Measurements from ENCODE around the gene ZSCAN10. TPM values are rescaled to one million over a fixed set of nuclear protein-coding genes. Genes with fewer than 3 reads are reported as not detected.
"Not testable (repeated sequence)": the region's sequence is repeated elsewhere in the genome, so short reads cannot be mapped to it uniquely, and the experiment has no call there.

ZSCAN10 gene
- total RNA-seq, 2 donors from 2014 or later = 0.22 TPM; not detected in 1

GRCh38 chr16:3063625-3064386 is 35.3 kb downstream of the ZSCAN10 start:
- DNase-seq (ENCODE audit: low spot score) = no peak
- peak overlapping the region; percentile 52 for H3K4me3 Mint-ChIP-seq
- no peak for ATAC-seq
- H3K36me3 Mint-ChIP-seq = peaks cover 11% of the 10 kb centered on the region
- H3K27me3 Mint-ChIP-seq = no peaks in the 10 kb centered on the region
- H3K9me3 Mint-ChIP-seq = no peaks in the 10 kb centered on the region
- peak overlapping the region; percentile 97 to 100 for H3K27ac Mint-ChIP-seq
- H3K4me1 Mint-ChIP-seq (ENCODE audit: low read depth in 2 of 2) = peaks cover 46 to 53% of the 10 kb centered on the region in 2 donors

GRCh38 chr16:3062553-3062952 is 36.5 kb downstream of the ZSCAN10 start:
- H3K9me3 Mint-ChIP-seq = no peaks in the 10 kb centered on the region
- peak overlapping the region; percentile 52 for H3K4me3 Mint-ChIP-seq
- H3K27ac Mint-ChIP-seq = peak overlapping the region; percentile 97 to 100
- DNase-seq (ENCODE audit: low spot score) (no peak), ATAC-seq (no peak)
- no peaks in the 10 kb centered on the region for H3K27me3 Mint-ChIP-seq
- peaks cover 43 to 46% of the 10 kb centered on the region in 2 donors for H3K4me1 Mint-ChIP-seq (ENCODE audit: low read depth in 2 of 2)
- H3K36me3 Mint-ChIP-seq = peaks cover 8% of the 10 kb centered on the region

GRCh38 chr16:3060339-3061127 is 38.6 kb downstream of the ZSCAN10 start:
- ATAC-seq = no peak
- H3K27me3 Mint-ChIP-seq = no peaks in the 10 kb centered on the region
- peaks cover 9% of the 10 kb centered on the region for H3K36me3 Mint-ChIP-seq
- peak overlapping the region; percentile 92 to 99 for H3K27ac Mint-ChIP-seq
- DNase-seq (ENCODE audit: low spot score) = no peak
- H3K4me3 Mint-ChIP-seq = peak overlapping the region; percentile 89
- no peaks in the 10 kb centered on the region for H3K9me3 Mint-ChIP-seq
- H3K4me1 Mint-ChIP-seq (ENCODE audit: low read depth in 2 of 2) = peaks cover 52% of the 10 kb centered on the region in 2 donors

- DNase-seq (ENCODE audit: low spot score) (no peak), ATAC-seq (no peak)
- Mint-ChIP-seq H3K27ac (peak overlapping the region; percentile 92 to 99), H3K4me1 (ENCODE audit: low read depth in 2 of 2) (peaks cover 55% of the 10 kb centered on the region in 2 donors), H3K27me3 (no peaks in the 10 kb centered on the region), H3K4me3 (peak overlapping the region; percentile 89), H3K9me3 (no peaks in the 10 kb centered on the region), H3K36me3 (peaks cover 13% of the 10 kb centered on the region)
Observed at GRCh38 chr16:3059723-3060242, 39.3 kb downstream of the ZSCAN10 start.

- peak overlapping the region; percentile 89 for H3K4me3 Mint-ChIP-seq
- H3K9me3 Mint-ChIP-seq = no peaks in the 10 kb centered on the region
- ATAC-seq (peak; percentile 88 to 94), DNase-seq (ENCODE audit: low spot score) (peak; percentile 97)
- H3K4me1 Mint-ChIP-seq (ENCODE audit: low read depth in 2 of 2) = peaks cover 55 to 61% of the 10 kb centered on the region in 2 donors
- no peaks in the 10 kb centered on the region for H3K27me3 Mint-ChIP-seq
- H3K36me3 Mint-ChIP-seq = peaks cover 16% of the 10 kb centered on the region
- H3K27ac Mint-ChIP-seq = peak overlapping the region; percentile 92 to 99
Observed at GRCh38 chr16:3059041-3059722, 39.9 kb downstream of the ZSCAN10 start.

GRCh38 chr16:3058139-3059030 is 40.7 kb downstream of the ZSCAN10 start:
- peak; percentile 78 for DNase-seq (ENCODE audit: low spot score)
- H3K36me3 Mint-ChIP-seq = peaks cover 24% of the 10 kb centered on the region
- peak; percentile 50 to 63 for ATAC-seq
- H3K9me3 Mint-ChIP-seq = no peaks in the 10 kb centered on the region
- peak overlapping the region; percentile 89 for H3K4me3 Mint-ChIP-seq
- H3K4me1 Mint-ChIP-seq (ENCODE audit: low read depth in 2 of 2) = peaks cover 57 to 63% of the 10 kb centered on the region in 2 donors
- H3K27me3 Mint-ChIP-seq = no peaks in the 10 kb centered on the region
- H3K27ac Mint-ChIP-seq = peak overlapping the region; percentile 99 to 100

- Mint-ChIP-seq H3K4me1 (ENCODE audit: low read depth in 2 of 2) (peaks cover 52 to 55% of the 10 kb centered on the region in 2 donors), H3K9me3 (no peaks in the 10 kb centered on the region), H3K27me3 (no peaks in the 10 kb centered on the region), H3K36me3 (peaks cover 24% of the 10 kb centered on the region), H3K4me3 (peak overlapping the region; percentile 88), H3K27ac (peak overlapping the region; percentile 94 to 100)
- ATAC-seq (no peak), DNase-seq (ENCODE audit: low spot score) (no peak)
Observed at GRCh38 chr16:3057181-3058138, 41.6 kb downstream of the ZSCAN10 start.

GRCh38 chr16:3056336-3057180 is 42.5 kb downstream of the ZSCAN10 start:
- no peak for ATAC-seq
- peaks cover 31% of the 10 kb centered on the region for H3K36me3 Mint-ChIP-seq
- no peaks in the 10 kb centered on the region for H3K9me3 Mint-ChIP-seq
- H3K27ac Mint-ChIP-seq = peak overlapping the region; percentile 94 to 100
- DNase-seq (ENCODE audit: low spot score) = no peak
- H3K4me3 Mint-ChIP-seq = peak overlapping the region; percentile 88
- H3K4me1 Mint-ChIP-seq (ENCODE audit: low read depth in 2 of 2) = peaks cover 53 to 58% of the 10 kb centered on the region in 2 donors
- H3K27me3 Mint-ChIP-seq = no peaks in the 10 kb centered on the region

GRCh38 chr16:3055734-3056115 is 43.4 kb downstream of the ZSCAN10 start:
- H3K27me3 Mint-ChIP-seq; ATAC-seq; H3K9me3 Mint-ChIP-seq; DNase-seq (ENCODE audit: low spot score): not testable (repeated sequence)
- Mint-ChIP-seq H3K4me3 (peak overlapping the region; percentile 88), H3K4me1 (ENCODE audit: low read depth in 2 of 2) (peaks cover 61 to 65% of the 10 kb centered on the region in 2 donors), H3K36me3 (peaks cover 31% of the 10 kb centered on the region), H3K27ac (peak overlapping the region; percentile 94 to 100)

GRCh38 chr16:3054965-3055733 is 43.9 kb downstream of the ZSCAN10 start:
- Mint-ChIP-seq H3K27ac (peak overlapping the region; percentile 94 to 100), H3K9me3 (no peaks in the 10 kb centered on the region), H3K4me3 (peak overlapping the region; percentile 88), H3K27me3 (no peaks in the 10 kb centered on the region), H3K4me1 (ENCODE audit: low read depth in 2 of 2) (peaks cover 60 to 65% of the 10 kb centered on the region in 2 donors), H3K36me3 (peaks cover 31% of the 10 kb centered on the region)
- DNase-seq (ENCODE audit: low spot score) = peak; percentile 81
- peak; percentile 34 to 49 for ATAC-seq

- peaks cover 62 to 70% of the 10 kb centered on the region in 2 donors for H3K4me1 Mint-ChIP-seq (ENCODE audit: low read depth in 2 of 2)
- H3K4me3 Mint-ChIP-seq = peak overlapping the region; percentile 88
- peak overlapping the region; percentile 79 to 100 for H3K27ac Mint-ChIP-seq
- peaks cover 31% of the 10 kb centered on the region for H3K36me3 Mint-ChIP-seq
- H3K27me3 Mint-ChIP-seq; DNase-seq (ENCODE audit: low spot score); H3K9me3 Mint-ChIP-seq: not testable (repeated sequence)
- peak; percentile 0 to 56 for ATAC-seq
Observed at GRCh38 chr16:3053330-3053710, 45.8 kb downstream of the ZSCAN10 start.
